Measurements from ENCODE around the gene ENOX2. TPM values are rescaled to one million over a fixed set of nuclear protein-coding genes. Genes with fewer than 3 reads are reported as not detected.

Gene ENOX2
- total and polyA plus RNA-seq, 8 donors: 2.6 to 12.1 (median 7.3) TPM

DNA sequence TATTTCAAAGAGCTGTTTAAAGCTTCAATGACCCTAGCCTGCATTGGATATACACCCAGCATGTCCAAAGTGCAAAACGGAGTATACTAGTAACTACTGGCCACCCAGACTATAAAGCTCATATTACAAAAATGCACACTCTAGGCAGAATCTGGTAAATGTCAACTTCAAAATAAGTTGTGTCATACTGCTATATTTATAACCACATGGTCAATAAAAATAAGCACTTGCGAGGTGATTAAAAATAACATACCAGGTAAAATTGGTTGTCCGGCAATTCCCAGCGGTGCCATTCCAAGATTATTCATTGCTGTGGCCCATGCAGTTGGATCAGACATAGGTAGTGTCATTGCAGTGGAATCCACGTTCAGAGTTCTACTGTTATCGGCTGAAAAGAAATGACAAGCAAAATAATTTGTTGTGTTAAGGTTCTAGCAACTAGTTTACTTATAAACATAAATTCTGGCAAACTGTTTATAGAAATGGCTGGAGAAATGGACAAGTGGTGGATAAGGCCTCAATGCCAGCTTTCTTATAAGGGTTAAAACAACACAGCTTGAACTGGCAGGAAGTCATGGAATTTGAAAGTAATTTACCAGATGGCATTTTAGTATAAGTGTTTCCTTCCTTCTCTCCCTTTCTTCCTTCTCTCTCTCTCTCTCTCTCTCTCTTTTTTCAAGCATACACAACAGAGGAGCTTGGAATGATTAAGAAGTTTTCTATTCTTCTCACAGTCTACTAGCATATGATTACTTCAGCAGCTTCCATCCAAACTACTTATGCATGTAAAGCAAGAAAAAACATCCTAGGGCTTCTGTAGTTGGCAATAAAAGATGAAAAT, 199.9 kb downstream of the ENOX2 start:
- H3K27me3 ChIP-seq: no peaks in the 10 kb centered on the region
- peaks cover 0 to 12% (median 0%) of the 10 kb centered on the region in 4 donors for H3K4me1 ChIP-seq
- TF ChIP-seq, protein P1, sequence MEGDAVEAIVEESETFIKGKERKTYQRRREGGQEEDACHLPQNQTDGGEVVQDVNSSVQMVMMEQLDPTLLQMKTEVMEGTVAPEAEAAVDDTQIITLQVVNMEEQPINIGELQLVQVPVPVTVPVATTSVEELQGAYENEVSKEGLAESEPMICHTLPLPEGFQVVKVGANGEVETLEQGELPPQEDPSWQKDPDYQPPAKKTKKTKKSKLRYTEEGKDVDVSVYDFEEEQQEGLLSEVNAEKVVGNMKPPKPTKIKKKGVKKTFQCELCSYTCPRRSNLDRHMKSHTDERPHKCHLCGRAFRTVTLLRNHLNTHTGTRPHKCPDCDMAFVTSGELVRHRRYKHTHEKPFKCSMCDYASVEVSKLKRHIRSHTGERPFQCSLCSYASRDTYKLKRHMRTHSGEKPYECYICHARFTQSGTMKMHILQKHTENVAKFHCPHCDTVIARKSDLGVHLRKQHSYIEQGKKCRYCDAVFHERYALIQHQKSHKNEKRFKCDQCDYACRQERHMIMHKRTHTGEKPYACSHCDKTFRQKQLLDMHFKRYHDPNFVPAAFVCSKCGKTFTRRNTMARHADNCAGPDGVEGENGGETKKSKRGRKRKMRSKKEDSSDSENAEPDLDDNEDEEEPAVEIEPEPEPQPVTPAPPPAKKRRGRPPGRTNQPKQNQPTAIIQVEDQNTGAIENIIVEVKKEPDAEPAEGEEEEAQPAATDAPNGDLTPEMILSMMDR (IDR thresholded peaks at IDR 0.05): no peak
- TF ChIP-seq POLR2AphosphoS5 (IDR thresholded peaks at IDR 0.05): no peak
- no peak for TF ChIP-seq EP300 (IDR thresholded peaks at IDR 0.05)
- no peak for TF ChIP-seq POLR2A (IDR thresholded peaks at IDR 0.05)
- peaks cover 0 to 5% (median 0%) of the 10 kb centered on the region in 4 donors for H3K36me3 ChIP-seq
- H3K9me3 ChIP-seq: no peaks in the 10 kb centered on the region
- no peak overlapping the region for H3K4me3 ChIP-seq
- intact Hi-C loops (cut with DNase I; ENCODE audit: low total_unique reads): no loop called here
- no peak overlapping the region for H3K27ac ChIP-seq
- 75 to 91% (median 79%) methylated on average over 6 of the region's 6 CpGs for WGBS, 5 donors
- DNase-seq: no peak

DNA sequence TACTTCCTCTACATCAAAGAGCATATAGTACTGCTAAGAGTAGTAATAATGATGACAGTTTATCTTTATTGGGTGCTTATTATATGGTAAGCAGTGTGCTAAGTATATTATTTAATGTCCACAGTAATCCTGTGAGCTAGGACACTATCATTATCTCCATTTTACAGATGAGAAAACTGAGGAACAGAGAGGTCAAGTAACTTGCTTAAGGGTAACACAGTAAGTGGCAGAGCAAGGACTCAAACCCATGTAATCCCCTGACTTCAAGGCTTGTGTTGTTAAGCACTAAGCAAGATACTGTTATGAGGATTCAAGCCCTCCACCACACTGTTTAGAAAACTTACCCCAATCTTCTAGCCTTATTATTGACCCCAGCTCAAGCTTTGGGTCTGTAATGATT, 202.4 kb downstream of the ENOX2 start:
- Histone ChIP-seq H3K27me3 (no peaks in the 10 kb centered on the region), H3K27ac (no peak overlapping the region), H3K36me3 (peaks cover 0 to 5% (median 0%) of the 10 kb centered on the region in 4 donors), H3K4me1 (peaks cover 0 to 12% (median 0%) of the 10 kb centered on the region in 4 donors), H3K4me3 (no peak overlapping the region), H3K9me3 (no peaks in the 10 kb centered on the region)
- TF ChIP-seq EP300 (IDR thresholded peaks at IDR 0.05): no peak
- no peak for TF ChIP-seq POLR2AphosphoS5 (IDR thresholded peaks at IDR 0.05)
- TF ChIP-seq, protein P1 (IDR thresholded peaks at IDR 0.05): no peak
- TF ChIP-seq POLR2A (IDR thresholded peaks at IDR 0.05): no peak
- DNase-seq: no peak
- intact Hi-C loops (cut with DNase I; ENCODE audit: low total_unique reads): no loop called here

DNA sequence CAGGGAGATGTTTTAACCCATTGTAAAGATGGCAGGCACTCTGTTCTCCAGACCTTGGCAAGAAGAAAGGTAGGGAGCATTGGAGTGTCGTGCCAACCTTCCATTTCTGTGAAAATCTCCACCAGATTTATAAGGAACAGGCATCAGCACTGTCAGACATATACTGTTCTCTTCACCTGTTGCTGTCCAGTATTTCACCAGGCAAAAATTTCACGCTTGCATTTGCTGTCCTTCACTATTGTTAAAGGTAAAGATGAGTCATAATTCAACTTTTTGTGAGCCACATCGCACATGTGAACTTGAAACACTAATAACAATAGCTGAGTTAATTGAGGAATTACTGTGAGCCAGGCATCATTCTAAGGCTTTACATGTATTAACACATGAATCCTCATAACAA, 203.4 kb downstream of the ENOX2 start:
- no peak for DNase-seq
- Histone ChIP-seq H3K4me1 (peaks cover 0 to 8% (median 0%) of the 10 kb centered on the region in 4 donors), H3K27ac (no peak overlapping the region), H3K4me3 (no peak overlapping the region), H3K9me3 (no peaks in the 10 kb centered on the region), H3K36me3 (peaks cover 0 to 5% (median 0%) of the 10 kb centered on the region in 4 donors), H3K27me3 (no peaks in the 10 kb centered on the region)
- WGBS, 5 donors: 57 to 95% (median 90%) methylated on average over 2 to 3 of the region's 3 CpGs
- TF ChIP-seq EP300 (IDR thresholded peaks at IDR 0.05) (no peak), POLR2A (IDR thresholded peaks at IDR 0.05) (no peak), POLR2AphosphoS5 (IDR thresholded peaks at IDR 0.05) (no peak)
- TF ChIP-seq, protein P1 (IDR thresholded peaks at IDR 0.05): no peak
- intact Hi-C loops (cut with DNase I; ENCODE audit: low total_unique reads): no loop called here

DNA sequence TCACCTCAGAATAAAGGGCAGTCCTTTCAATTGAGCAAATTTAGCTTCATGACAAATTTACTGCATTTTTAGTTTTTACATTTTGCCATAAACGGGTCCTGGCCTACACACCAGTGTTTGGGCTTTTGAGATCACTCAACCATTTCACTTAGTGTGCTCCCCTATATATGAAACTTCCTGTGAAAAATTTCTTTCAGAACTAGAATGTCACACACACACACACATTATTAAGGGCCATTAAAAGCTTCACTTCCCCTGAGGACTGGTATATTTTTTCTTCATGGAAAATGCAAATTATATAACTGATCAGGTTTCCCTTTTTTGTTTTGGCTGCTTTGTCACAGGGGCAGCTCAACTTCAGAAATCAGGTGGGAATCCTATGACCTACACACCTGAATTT, 206.5 kb downstream of the ENOX2 start:
- intact Hi-C loops (cut with DNase I; ENCODE audit: low total_unique reads): no loop called here
- TF ChIP-seq POLR2A (IDR thresholded peaks at IDR 0.05) (no peak), EP300 (IDR thresholded peaks at IDR 0.05) (no peak), POLR2AphosphoS5 (IDR thresholded peaks at IDR 0.05) (no peak)
- TF ChIP-seq, protein P1 (IDR thresholded peaks at IDR 0.05): no peak
- Histone ChIP-seq H3K9me3 (no peaks in the 10 kb centered on the region), H3K36me3 (peaks cover 0 to 2% (median 0%) of the 10 kb centered on the region in 4 donors), H3K27me3 (no peaks in the 10 kb centered on the region), H3K4me3 (no peak overlapping the region), H3K27ac (no peak overlapping the region), H3K4me1 (no peaks in the 10 kb centered on the region)
- DNase-seq: no peak
- 64 to 83% (median 82%) methylated on average over 1 of the region's 1 CpG for WGBS, 5 donors

All from stomach (tissue), 9 donors.